ENCODE data around the gene ACTN3.

The ACTN3 gene

GRCh38 chr11:66510990-66511339, 35.7 kb upstream of the ACTN3 start:
- H3K4me3 ChIP-seq (ENCODE audit: low read depth in 1 of 2, low read length in 2 of 2): peak overlapping the region; percentile 83 to 88
- H3K79me2 ChIP-seq (ENCODE audit: insufficient read depth, low read length): peaks cover 15% of the 10 kb centered on the region
- no peak for TF ChIP-seq EZH2 (IDR thresholded peaks at IDR 0.05; ENCODE audit: borderline replicate concordance, low read depth, low read length, severe bottlenecking)
- TF ChIP-seq, protein P1, sequence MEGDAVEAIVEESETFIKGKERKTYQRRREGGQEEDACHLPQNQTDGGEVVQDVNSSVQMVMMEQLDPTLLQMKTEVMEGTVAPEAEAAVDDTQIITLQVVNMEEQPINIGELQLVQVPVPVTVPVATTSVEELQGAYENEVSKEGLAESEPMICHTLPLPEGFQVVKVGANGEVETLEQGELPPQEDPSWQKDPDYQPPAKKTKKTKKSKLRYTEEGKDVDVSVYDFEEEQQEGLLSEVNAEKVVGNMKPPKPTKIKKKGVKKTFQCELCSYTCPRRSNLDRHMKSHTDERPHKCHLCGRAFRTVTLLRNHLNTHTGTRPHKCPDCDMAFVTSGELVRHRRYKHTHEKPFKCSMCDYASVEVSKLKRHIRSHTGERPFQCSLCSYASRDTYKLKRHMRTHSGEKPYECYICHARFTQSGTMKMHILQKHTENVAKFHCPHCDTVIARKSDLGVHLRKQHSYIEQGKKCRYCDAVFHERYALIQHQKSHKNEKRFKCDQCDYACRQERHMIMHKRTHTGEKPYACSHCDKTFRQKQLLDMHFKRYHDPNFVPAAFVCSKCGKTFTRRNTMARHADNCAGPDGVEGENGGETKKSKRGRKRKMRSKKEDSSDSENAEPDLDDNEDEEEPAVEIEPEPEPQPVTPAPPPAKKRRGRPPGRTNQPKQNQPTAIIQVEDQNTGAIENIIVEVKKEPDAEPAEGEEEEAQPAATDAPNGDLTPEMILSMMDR (IDR thresholded peaks at IDR 0.05; ENCODE audit: borderline replicate concordance, extremely low read depth, low read length, poor library complexity, severe bottlenecking): no peak
- ATAC-seq (ENCODE audit: insufficient read depth, low read depth): no peak
- DNase-seq: no peak
- no peaks in the 10 kb centered on the region for H3K27me3 ChIP-seq (ENCODE audit: insufficient read depth, low read length, poor library complexity)
- H3K9ac ChIP-seq (ENCODE audit: low read depth, low read length): peak overlapping the region; percentile 67
- no peaks in the 10 kb centered on the region for H3K9me3 ChIP-seq (ENCODE audit: insufficient read depth, low read length, severe bottlenecking)
- peak overlapping the region; percentile 95 for H3K4me2 ChIP-seq (ENCODE audit: insufficient read depth, low read length)
- H3K36me3 ChIP-seq (ENCODE audit: insufficient read depth, low read length): peaks cover 39% of the 10 kb centered on the region
- peaks cover 24% of the 10 kb centered on the region for H3K4me1 ChIP-seq (ENCODE audit: insufficient read depth, low read length)
- H3K27ac ChIP-seq (ENCODE audit: low read length): peak overlapping the region; percentile 55
- no peaks in the 10 kb centered on the region for H4K20me1 ChIP-seq (ENCODE audit: insufficient read depth, low read length)
- H2AFZ ChIP-seq (ENCODE audit: low read depth, low read length): peak overlapping the region; percentile 96

GRCh38 chr11:66523611-66524010, 23.1 kb upstream of the ACTN3 start:
- Histone ChIP-seq H3K9ac (ENCODE audit: low read depth, low read length) (no peak overlapping the region), H3K9me3 (ENCODE audit: insufficient read depth, low read length, severe bottlenecking) (no peaks in the 10 kb centered on the region), H4K20me1 (ENCODE audit: insufficient read depth, low read length) (no peaks in the 10 kb centered on the region), H3K4me2 (ENCODE audit: insufficient read depth, low read length) (no peak overlapping the region), H3K79me2 (ENCODE audit: insufficient read depth, low read length) (no peaks in the 10 kb centered on the region), H3K36me3 (ENCODE audit: insufficient read depth, low read length) (peaks cover 37% of the 10 kb centered on the region; the same call in 1 of the 2 replicates), H2AFZ (ENCODE audit: low read depth, low read length) (no peak overlapping the region), H3K27me3 (ENCODE audit: insufficient read depth, low read length, poor library complexity) (no peaks in the 10 kb centered on the region), H3K27ac (ENCODE audit: low read length) (no peak overlapping the region), H3K4me1 (ENCODE audit: insufficient read depth, low read length) (no peaks in the 10 kb centered on the region), H3K4me3 (ENCODE audit: low read depth in 1 of 2, low read length in 2 of 2) (no peak overlapping the region)
- TF ChIP-seq EZH2 (IDR thresholded peaks at IDR 0.05; ENCODE audit: borderline replicate concordance, low read depth, low read length, severe bottlenecking): no peak
- TF ChIP-seq, protein P1 (IDR thresholded peaks at IDR 0.05; ENCODE audit: borderline replicate concordance, extremely low read depth, low read length, poor library complexity, severe bottlenecking): no peak
- DNase-seq (no peak), ATAC-seq (ENCODE audit: insufficient read depth, low read depth) (no peak)

DNA sequence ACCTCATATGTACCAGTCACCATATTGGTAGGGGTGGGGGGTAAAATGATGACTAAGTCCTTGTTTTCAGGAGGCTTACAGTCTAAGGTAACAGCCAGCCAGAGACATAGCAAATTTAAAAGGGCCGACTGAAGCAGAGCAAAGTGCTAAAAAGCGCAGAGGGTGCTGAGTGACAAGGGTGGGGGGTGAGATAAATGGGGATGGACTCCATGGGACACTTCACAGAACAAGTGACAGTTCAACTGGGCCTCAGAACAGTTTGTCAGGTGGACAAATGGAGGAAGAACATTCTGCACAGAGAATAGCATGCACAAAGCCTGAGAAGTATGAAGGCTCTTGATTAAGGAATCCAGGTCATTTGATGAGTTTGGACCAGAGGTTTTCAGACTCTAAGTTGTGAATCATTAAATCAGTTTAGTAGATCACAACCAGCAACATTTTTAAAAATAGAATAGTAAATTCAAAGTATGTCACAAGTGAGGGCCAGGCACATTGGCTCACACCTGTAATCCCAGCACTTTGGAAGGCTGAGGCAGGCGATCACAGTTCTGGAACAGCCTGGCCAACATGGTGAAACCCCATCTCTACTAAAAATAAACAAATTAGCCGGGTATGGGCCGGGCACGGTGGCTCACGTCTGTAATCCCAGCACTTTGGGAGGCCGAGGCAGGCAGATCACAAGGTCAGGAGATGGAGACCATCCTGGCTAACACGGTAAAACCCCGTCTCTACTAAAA, 22.2 kb upstream of the ACTN3 start:
- Histone ChIP-seq H3K27me3 (ENCODE audit: insufficient read depth, low read length, poor library complexity) (no peaks in the 10 kb centered on the region), H3K4me1 (ENCODE audit: insufficient read depth, low read length) (no peaks in the 10 kb centered on the region), H3K4me3 (ENCODE audit: low read depth in 1 of 2, low read length in 2 of 2) (no peak overlapping the region), H2AFZ (ENCODE audit: low read depth, low read length) (no peak overlapping the region), H3K27ac (ENCODE audit: low read length) (no peak overlapping the region), H3K4me2 (ENCODE audit: insufficient read depth, low read length) (no peak overlapping the region), H3K9ac (ENCODE audit: low read depth, low read length) (no peak overlapping the region), H3K79me2 (ENCODE audit: insufficient read depth, low read length) (no peaks in the 10 kb centered on the region), H3K36me3 (ENCODE audit: insufficient read depth, low read length) (peaks cover 38% of the 10 kb centered on the region; the same call in 1 of the 2 replicates), H3K9me3 (ENCODE audit: insufficient read depth, low read length, severe bottlenecking) (no peaks in the 10 kb centered on the region), H4K20me1 (ENCODE audit: insufficient read depth, low read length) (no peaks in the 10 kb centered on the region)
- ATAC-seq (ENCODE audit: insufficient read depth, low read depth) (no peak), DNase-seq (no peak)
- TF ChIP-seq, protein P1 (IDR thresholded peaks at IDR 0.05; ENCODE audit: borderline replicate concordance, extremely low read depth, low read length, poor library complexity, severe bottlenecking): no peak
- no peak for TF ChIP-seq EZH2 (IDR thresholded peaks at IDR 0.05; ENCODE audit: borderline replicate concordance, low read depth, low read length, severe bottlenecking)
